NCI-H2227 (cell line): ENCODE measurements around the gene SIRPB2.

ENCODE experiments used
- DNase-seq: peaks from one replicate; lab custom pipeline; 2025; ENCODE audit not compliant: unreplicated experiment; lab: John Stamatoyannopoulos, UW

The SIRPB2 gene

GRCh38 chr20:1491281-1491840 lies at the start of gene SIRPB2:
Gene SIRPB2 (minus strand): TSS chr20:1491420. CDS start chr20:1491359, 61 bp downstream.
- no peak for DNase-seq

- no peak for DNase-seq
These were observed 48.7 kb upstream of the SIRPB2 start for GRCh38 chr20:1539816-1540419.

GRCh38 chr20:1538655-1539054 lies 47.4 kb upstream of the SIRPB2 start:
- DNase-seq = no peak

DNA sequence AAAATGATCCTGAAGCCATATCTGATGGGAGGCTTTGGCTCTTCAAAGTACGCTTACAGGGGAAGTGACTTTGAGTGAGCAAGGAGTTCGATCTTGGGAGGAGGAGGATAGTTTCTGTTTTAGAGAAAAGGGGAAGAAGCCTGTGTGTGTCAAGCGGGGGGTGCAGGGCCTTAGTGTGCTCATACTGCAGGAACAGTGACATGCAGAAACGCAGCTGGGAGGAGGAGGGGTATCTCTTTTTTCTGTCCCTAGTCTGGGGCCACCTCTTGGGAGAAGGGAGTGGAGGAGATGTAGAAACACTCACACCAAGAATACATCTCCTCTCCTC lies 46.5 kb upstream of the SIRPB2 start:
- DNase-seq = no peak

- no peak for DNase-seq
These were observed 45.9 kb upstream of the SIRPB2 start for GRCh38 chr20:1536893-1537730.

DNA sequence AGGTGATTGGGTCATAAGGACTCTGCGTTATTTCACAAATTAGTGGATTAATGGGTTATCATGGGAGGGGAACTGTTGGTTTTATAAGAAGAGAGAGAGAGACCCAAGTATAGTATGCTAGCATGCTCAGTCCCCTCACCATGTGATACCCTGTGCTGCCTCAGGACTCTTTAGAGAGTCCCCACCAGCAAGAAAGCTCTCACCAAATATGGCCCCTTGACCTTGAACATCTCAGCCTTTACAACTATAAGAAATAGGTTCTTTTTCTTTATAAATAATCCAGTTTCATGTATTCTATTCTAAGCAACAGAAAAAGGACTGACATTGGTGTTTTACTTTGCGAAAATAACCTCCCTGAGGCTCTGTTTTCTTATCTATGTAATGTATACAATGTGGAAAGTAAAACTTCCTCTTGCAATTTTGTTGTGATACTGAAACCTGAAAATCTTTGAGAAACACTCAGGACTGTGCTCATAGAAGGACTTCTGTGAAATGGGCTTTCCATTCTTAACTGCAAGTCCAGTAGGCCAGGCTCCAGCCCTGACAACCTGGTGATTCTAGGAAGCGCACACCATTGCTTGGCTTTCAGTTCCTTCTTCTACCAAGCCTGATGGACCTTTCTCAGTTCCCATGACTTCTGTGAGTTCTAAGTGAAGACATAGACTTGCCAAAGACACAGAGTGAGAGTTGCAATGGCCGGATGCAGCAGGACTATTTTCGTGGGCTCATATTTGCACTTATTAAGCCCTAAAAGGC lies 44.4 kb upstream of the SIRPB2 start:
- DNase-seq = no peak

DNA sequence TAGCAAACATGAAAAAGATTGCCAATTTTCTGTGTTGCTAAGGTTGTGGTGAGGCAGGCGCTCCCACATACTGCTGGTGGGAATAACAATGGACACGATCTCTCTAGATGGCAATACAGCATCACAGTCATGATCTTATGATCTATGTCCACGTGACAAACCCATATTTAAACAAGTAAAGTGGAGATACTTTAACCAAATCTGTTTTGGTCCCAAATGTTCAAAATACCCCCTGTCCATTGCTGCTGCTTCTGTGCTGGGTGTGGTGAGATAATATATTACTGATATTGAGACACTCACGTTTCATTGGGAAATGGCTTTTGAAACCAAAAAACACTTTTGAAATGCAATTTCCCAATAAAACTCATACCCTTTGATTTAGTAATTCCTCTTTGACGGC lies 43.3 kb upstream of the SIRPB2 start:
- DNase-seq = no peak

GRCh38 chr20:1533059-1533458 lies 41.8 kb upstream of the SIRPB2 start:
- DNase-seq = no peak

DNA sequence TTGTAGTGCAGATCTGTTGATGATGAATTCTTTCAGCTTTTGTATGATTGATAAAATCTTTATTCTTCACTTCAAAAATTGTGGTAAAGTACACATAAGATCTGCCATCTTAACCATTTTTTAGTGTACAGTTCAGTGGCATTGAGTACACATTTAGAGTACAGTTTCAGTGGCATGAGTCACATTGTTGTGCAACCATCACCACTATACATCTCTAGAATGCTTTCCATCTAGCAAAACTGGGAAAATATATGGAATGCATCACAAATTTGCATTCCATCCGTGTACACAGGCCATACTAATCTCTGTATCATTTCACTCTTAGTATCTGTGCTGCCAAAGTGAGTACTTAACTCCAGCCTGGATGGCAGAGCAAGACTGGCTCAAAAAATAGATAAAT lies 37.6 kb upstream of the SIRPB2 start:
- DNase-seq = no peak

DNA sequence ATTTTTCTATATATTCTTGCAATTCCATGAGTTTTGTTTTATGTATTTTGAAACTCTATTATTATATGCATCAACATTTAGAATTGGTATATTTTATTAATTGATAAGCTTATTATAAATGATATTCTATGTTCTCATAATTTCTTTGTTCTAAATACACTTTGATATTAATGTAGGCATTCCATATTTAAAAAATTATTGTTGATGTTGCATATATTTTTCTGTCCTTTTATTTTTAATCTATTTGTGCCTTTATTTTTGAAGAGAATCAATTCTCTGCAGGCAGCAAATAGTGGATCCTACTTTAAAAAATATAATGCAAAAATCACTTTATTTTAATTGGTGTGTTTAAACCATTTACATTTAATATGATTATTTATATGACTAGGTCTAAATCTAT lies 36.7 kb upstream of the SIRPB2 start:
- DNase-seq = no peak

DNA sequence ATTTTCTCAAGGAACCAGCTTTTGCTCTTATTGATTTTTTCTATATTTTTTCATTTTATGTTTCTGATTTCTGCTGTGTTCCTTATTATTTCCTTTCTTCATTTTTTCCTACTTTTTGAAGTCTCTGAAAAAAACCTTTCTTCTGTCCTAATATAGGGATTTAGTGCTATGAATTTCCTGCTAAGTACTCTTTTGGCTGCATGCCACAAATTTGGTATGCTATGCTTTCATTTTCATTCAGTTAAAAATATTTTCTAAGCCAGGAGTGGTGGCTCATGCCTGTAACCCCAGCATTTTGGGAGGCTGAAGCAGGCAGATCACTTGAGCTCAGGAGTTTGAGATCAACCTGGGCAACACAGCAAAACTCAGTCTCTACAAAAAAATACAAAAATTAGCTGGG lies 35.7 kb upstream of the SIRPB2 start:
- no peak for DNase-seq

GRCh38 chr20:1526310-1526709 lies 35.1 kb upstream of the SIRPB2 start:
- no peak for DNase-seq

DNA sequence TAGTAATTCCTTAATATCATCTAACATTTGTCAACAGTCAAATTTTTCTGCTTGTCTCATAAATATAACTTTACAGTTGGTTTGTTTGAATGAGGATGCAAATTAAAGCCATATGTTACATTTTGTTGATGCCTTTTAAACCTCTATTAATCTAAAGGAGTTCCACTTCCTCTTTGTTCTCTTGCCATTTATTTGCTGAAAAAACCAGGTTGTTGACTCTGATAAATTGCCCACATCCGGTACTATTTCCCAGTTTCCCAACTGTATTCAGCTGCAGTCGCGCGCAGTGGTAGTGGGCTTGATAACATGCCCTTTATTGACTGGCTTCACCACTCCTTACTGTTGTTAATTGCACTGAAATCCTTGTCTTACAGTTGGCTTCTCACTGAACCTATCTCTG lies 32.8 kb upstream of the SIRPB2 start:
- no peak for DNase-seq

- no peak for DNase-seq
These were observed 25.8 kb upstream of the SIRPB2 start for GRCh38 chr20:1517010-1517409.

GRCh38 chr20:1513801-1514200 lies 22.6 kb upstream of the SIRPB2 start:
- DNase-seq = no peak

GRCh38 chr20:1509237-1509636 lies 18.0 kb upstream of the SIRPB2 start:
- peak; percentile 12 for DNase-seq

DNA sequence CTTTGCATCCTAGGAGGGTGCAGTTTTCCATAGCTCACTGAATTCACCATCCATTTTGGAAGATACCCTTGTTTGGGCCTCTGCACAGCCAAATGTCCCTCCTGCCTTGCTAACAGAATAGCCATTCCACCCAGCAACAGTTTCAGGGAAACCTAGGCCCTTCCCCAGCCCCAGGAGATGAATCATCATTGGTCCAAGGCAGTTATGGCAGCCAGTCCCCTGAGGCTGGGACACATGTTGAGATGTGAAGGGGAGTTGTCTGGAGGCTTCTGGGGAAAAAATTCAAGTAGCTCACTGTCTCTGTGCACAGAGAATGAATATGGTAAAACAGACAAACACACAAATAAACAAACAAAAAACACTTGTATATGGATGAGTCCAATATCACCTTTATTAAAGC lies 17.4 kb upstream of the SIRPB2 start:
- DNase-seq = no peak

GRCh38 chr20:1507276-1507675 lies 16.1 kb upstream of the SIRPB2 start:
- DNase-seq = no peak

DNA sequence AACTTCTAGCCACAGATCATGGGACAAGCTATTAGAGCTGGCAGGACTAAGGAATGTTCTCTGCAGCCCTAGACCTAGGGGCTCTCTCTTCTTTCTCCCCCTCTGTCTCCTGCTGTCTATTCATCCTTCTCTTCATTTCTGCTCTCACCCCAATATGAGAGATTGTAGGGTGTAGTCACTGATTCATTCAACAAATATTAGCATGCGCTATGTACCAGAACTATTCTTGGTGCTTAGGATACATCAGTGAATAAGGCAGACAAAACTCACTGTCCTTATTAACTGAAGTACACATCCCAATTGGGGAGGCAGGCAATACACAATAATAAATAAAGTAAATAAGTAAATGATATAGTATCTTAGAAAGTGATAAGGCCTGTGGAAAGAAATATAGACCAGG lies 14.7 kb upstream of the SIRPB2 start:
- no peak for DNase-seq

GRCh38 chr20:1505361-1505760 lies 14.1 kb upstream of the SIRPB2 start:
- DNase-seq = no peak

- peak; percentile 84 for DNase-seq
These were observed 12.5 kb upstream of the SIRPB2 start for GRCh38 chr20:1503564-1504227.
